GM23338 (cell line): ENCODE results near the gene MSL3B.

Source experiments
- ATAC-seq: fragments of 200-7000 bp; cut with Tn5 transposase; 3 replicates; pipeline ENCODE4 v1.9.1; 2020
- DNase-seq: peaks from one replicate; pipeline ENCODE4 v3.0.0-alpha.2; 2015; ENCODE audit warnings: low spot score
- H2AFZ ChIP-seq: fragments of 200-600 bp; sonication (generic); 2 replicates; pipeline ENCODE4 v1.8.0; 2016; ENCODE audit warnings: antibody characterized with exemption, mild to moderate bottlenecking, moderate library complexity
- H3F3A ChIP-seq: fragments of 200-600 bp; sonication (generic); replicated peaks from 2 replicates; pipeline ENCODE4 v1.8.0; 2017; ENCODE audit warnings: antibody characterized with exemption, mixed run types, low read depth
- H3K27ac ChIP-seq: fragments of 200-600 bp; sonication (generic); 2 replicates; pipeline ENCODE4 v1.6.1; 2016; ENCODE audit warnings: low read depth
- H3K27me3 ChIP-seq: fragments of 200-600 bp; sonication (generic); 2 replicates; pipeline ENCODE4 v1.8.0; 2016; ENCODE audit warnings: mild to moderate bottlenecking, mixed run types, moderate library complexity; ENCODE audit not compliant: insufficient read depth
- H3K36me3 ChIP-seq: fragments of 200-600 bp; sonication (generic); 2 replicates; pipeline ENCODE4 v1.8.0; 2016; ENCODE audit warnings: mild to moderate bottlenecking; ENCODE audit not compliant: insufficient read depth
- H3K4me1 ChIP-seq: fragments of 200-600 bp; sonication (generic); 2 replicates; pipeline ENCODE4 v1.8.0; 2016; ENCODE audit warnings: mild to moderate bottlenecking, moderate library complexity; ENCODE audit not compliant: insufficient read depth
- H3K4me2 ChIP-seq: fragments of 200-600 bp; sonication (generic); 2 replicates; pipeline ENCODE4 v1.7.1; 2017; ENCODE audit warnings: mixed run types
- H3K4me3 ChIP-seq: fragments of 200-600 bp; sonication (generic); 2 replicates; pipeline ENCODE4 v1.6.1; 2016; ENCODE audit warnings: mixed run types
- H3K79me2 ChIP-seq: fragments of 200-600 bp; sonication (generic); replicated peaks from 2 replicates; pipeline ENCODE4 v1.8.0; 2017; ENCODE audit warnings: mild to moderate bottlenecking; ENCODE audit not compliant: insufficient read depth
- H3K9me2 ChIP-seq: fragments of 200-600 bp; sonication (generic); 2 replicates; pipeline ENCODE4 v1.8.0; 2017; ENCODE audit not compliant: insufficient read depth
- H4K20me1 ChIP-seq: fragments of 200-600 bp; sonication (generic); replicated peaks from 2 replicates; pipeline ENCODE4 v1.8.0; 2017; ENCODE audit warnings: mild to moderate bottlenecking; ENCODE audit not compliant: insufficient read depth
- H3K27ac Mint-ChIP-seq: 2 replicates; pipeline ENCODE4 v1.8.0; 2020; ENCODE audit warnings: inconsistent platforms, mild to moderate bottlenecking, moderate library complexity, mixed read lengths
- H3K27me3 Mint-ChIP-seq: 3 replicates; pipeline ENCODE4 v1.8.0; 2022; ENCODE audit warnings: low read depth, mild to moderate bottlenecking, moderate library complexity, mixed read lengths, inconsistent platforms; ENCODE audit not compliant: insufficient read depth, poor library complexity
- H3K36me3 Mint-ChIP-seq: 3 replicates; pipeline ENCODE4 v1.8.0; 2021; ENCODE audit warnings: low read depth, mild to moderate bottlenecking, inconsistent platforms, moderate library complexity, mixed read lengths
- H3K4me1 Mint-ChIP-seq: 3 replicates; pipeline ENCODE4 v1.8.0; 2020; ENCODE audit warnings: mild to moderate bottlenecking, inconsistent platforms, mixed read lengths
- H3K4me3 Mint-ChIP-seq: 3 replicates; pipeline ENCODE4 v1.8.0; 2021; ENCODE audit warnings: moderate library complexity, mild to moderate bottlenecking, inconsistent platforms, mixed read lengths
- H3K9me3 Mint-ChIP-seq: 3 replicates; pipeline ENCODE4 v1.8.0; 2020; ENCODE audit warnings: moderate library complexity, mild to moderate bottlenecking, inconsistent platforms, mixed read lengths
- CREB1 ChIP-seq: fragments of 250-450 bp; sonication (Bioruptor Pico); IDR thresholded peaks from 2 replicates; pipeline ENCODE4 v1.5.0; 2020; ENCODE audit warnings: low read depth, mild to moderate bottlenecking, moderate library complexity
- EZH2 ChIP-seq: fragments of 200-600 bp; sonication (generic); IDR thresholded peaks from one replicate; pipeline ENCODE4 v1.8.0; 2017; ENCODE audit warnings: antibody characterized with exemption, mild to moderate bottlenecking, low read depth; ENCODE audit not compliant: unreplicated experiment
- JUNB ChIP-seq: IDR thresholded peaks from one replicate; pipeline ENCODE4 v1.6.1; 2016; ENCODE audit warnings: antibody characterized with exemption; ENCODE audit not compliant: unreplicated experiment
- ZNF114 ChIP-seq: fragments of 250-450 bp; sonication (Bioruptor Pico); IDR thresholded peaks from 2 replicates; pipeline ENCODE4 v1.5.0; 2020; ENCODE audit warnings: mild to moderate bottlenecking, moderate library complexity
- ZNF331 ChIP-seq: fragments of 250-450 bp; sonication (Bioruptor Pico); IDR thresholded peaks from 2 replicates; pipeline ENCODE4 v1.5.0; 2020; ENCODE audit warnings: low read depth, mild to moderate bottlenecking, moderate library complexity
- TF ChIP-seq, protein P1 (sequence below), 2 experiments: fragments of 200-600 bp in 1 of 2; sonication (generic) in 1 of 2; conservative IDR thresholded peaks; 2 replicates each; pipeline versions ENCODE4 v1.5.1 to v1.6.1; 2016 to 2017; ENCODE audit warnings: antibody characterized with exemption in 2 of 2, low read depth in 2 of 2, mild to moderate bottlenecking in 2 of 2, moderate library complexity in 1 of 2
- TF ChIP-seq, protein P2 (sequence below): IDR thresholded peaks from 2 replicates; pipeline ENCODE4 v1.6.1; 2016; ENCODE audit warnings: antibody characterized with exemption

The MSL3B gene

DNA sequence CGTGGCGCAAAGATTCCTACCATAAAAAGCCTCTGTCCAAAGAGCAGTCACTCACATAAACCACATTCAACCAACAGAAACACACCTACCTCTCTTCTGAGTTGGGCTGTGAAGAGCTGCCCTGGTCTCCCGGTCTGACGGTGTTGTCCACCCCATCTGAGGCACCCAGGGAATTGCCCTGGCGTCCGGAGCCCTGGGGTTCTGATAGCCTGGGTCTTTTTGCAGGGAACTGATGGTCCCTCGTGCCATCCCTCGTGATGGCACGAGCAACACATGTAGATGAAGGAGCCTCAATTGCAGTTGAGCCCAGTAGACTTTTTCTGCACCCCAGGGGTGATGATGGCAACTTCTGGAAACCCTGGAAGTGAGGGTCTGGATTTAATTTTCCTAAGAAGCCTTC, 27.7 kb downstream of the MSL3B start:
- TF ChIP-seq ZNF114 (CRISPR knock-in tag) = no peak
- TF ChIP-seq EZH2 = no peak
- TF ChIP-seq, protein P1, sequence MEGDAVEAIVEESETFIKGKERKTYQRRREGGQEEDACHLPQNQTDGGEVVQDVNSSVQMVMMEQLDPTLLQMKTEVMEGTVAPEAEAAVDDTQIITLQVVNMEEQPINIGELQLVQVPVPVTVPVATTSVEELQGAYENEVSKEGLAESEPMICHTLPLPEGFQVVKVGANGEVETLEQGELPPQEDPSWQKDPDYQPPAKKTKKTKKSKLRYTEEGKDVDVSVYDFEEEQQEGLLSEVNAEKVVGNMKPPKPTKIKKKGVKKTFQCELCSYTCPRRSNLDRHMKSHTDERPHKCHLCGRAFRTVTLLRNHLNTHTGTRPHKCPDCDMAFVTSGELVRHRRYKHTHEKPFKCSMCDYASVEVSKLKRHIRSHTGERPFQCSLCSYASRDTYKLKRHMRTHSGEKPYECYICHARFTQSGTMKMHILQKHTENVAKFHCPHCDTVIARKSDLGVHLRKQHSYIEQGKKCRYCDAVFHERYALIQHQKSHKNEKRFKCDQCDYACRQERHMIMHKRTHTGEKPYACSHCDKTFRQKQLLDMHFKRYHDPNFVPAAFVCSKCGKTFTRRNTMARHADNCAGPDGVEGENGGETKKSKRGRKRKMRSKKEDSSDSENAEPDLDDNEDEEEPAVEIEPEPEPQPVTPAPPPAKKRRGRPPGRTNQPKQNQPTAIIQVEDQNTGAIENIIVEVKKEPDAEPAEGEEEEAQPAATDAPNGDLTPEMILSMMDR (conservative IDR thresholded peaks at IDR 0.05; ENCODE audit: low read depth in 2 of 2) = no peak
- no peak for TF ChIP-seq JUNB
- TF ChIP-seq, protein P2, sequence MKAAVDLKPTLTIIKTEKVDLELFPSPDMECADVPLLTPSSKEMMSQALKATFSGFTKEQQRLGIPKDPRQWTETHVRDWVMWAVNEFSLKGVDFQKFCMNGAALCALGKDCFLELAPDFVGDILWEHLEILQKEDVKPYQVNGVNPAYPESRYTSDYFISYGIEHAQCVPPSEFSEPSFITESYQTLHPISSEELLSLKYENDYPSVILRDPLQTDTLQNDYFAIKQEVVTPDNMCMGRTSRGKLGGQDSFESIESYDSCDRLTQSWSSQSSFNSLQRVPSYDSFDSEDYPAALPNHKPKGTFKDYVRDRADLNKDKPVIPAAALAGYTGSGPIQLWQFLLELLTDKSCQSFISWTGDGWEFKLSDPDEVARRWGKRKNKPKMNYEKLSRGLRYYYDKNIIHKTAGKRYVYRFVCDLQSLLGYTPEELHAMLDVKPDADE = no peak
- H3K9me2 ChIP-seq = no peaks in the 10 kb centered on the region

DNA sequence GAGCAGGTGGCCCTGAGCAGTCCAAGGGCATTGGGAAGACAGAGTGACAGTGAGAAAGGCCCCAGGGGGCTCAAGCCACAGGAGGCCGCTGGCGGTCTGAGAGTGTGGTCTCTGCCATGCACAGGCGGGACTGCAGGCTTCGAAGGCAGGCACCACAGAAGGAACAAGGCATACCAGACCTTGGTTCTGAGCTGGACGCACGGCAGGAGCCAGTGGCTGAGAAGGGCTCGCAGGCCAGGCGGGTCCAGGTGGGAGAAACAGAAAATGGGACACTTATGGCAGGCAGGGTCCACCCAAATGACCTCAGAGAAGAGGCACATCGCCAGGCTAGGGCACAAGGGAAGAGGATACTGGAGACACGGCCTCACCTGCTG, 28.8 kb downstream of the MSL3B start:
- H3K4me1 Mint-ChIP-seq = peaks cover 15% of the 10 kb centered on the region
- no peak for TF ChIP-seq EZH2
- no peak for TF ChIP-seq ZNF114 (CRISPR knock-in tag)
- Histone ChIP-seq H3K9me2 (no peaks in the 10 kb centered on the region), H3K79me2 (peaks cover 82% of the 10 kb centered on the region), H3K4me2 (no peak overlapping the region), H3K36me3 (peaks cover 82% of the 10 kb centered on the region), H2AFZ (no peak overlapping the region), H3K4me3 (no peak overlapping the region), H3F3A (0 out of 2 replicates have a peak, but pooled peaks cover 7% of the 10 kb centered on the region), H3K27me3 (no peaks in the 10 kb centered on the region), H3K27ac (no peak overlapping the region), H3K4me1 (no peaks in the 10 kb centered on the region), H4K20me1 (peaks cover 66% of the 10 kb centered on the region)
- no peak for ATAC-seq
- no peaks in the 10 kb centered on the region for H3K9me3 Mint-ChIP-seq
- no peak overlapping the region for H3K27ac Mint-ChIP-seq
- no peak overlapping the region for H3K4me3 Mint-ChIP-seq
- peaks cover 8% of the 10 kb centered on the region for H3K27me3 Mint-ChIP-seq
- H3K36me3 Mint-ChIP-seq = peaks cover 100% of the 10 kb centered on the region
- no peak for DNase-seq

More for the DNA sequence above, 27.7 kb downstream of the MSL3B start:
- Mint-ChIP-seq H3K4me1 (peaks cover 15% of the 10 kb centered on the region), H3K27me3 (peaks cover 9% of the 10 kb centered on the region), H3K27ac (no peak overlapping the region), H3K4me3 (no peak overlapping the region), H3K9me3 (no peaks in the 10 kb centered on the region), H3K36me3 (peaks cover 100% of the 10 kb centered on the region)
- H4K20me1 ChIP-seq = peaks cover 70% of the 10 kb centered on the region
- no peak overlapping the region for H3K4me3 ChIP-seq
- no peaks in the 10 kb centered on the region for H3K4me1 ChIP-seq
- ATAC-seq = no peak
- H2AFZ ChIP-seq = no peak overlapping the region
- no peaks in the 10 kb centered on the region for H3K27me3 ChIP-seq
- H3F3A ChIP-seq = 0 out of 2 replicates have a peak, but pooled peaks cover 7% of the 10 kb centered on the region
- DNase-seq = no peak
- peaks cover 92% of the 10 kb centered on the region for H3K79me2 ChIP-seq
- no peak overlapping the region for H3K4me2 ChIP-seq
- H3K36me3 ChIP-seq = peaks cover 84% of the 10 kb centered on the region
- no peak overlapping the region for H3K27ac ChIP-seq

DNA sequence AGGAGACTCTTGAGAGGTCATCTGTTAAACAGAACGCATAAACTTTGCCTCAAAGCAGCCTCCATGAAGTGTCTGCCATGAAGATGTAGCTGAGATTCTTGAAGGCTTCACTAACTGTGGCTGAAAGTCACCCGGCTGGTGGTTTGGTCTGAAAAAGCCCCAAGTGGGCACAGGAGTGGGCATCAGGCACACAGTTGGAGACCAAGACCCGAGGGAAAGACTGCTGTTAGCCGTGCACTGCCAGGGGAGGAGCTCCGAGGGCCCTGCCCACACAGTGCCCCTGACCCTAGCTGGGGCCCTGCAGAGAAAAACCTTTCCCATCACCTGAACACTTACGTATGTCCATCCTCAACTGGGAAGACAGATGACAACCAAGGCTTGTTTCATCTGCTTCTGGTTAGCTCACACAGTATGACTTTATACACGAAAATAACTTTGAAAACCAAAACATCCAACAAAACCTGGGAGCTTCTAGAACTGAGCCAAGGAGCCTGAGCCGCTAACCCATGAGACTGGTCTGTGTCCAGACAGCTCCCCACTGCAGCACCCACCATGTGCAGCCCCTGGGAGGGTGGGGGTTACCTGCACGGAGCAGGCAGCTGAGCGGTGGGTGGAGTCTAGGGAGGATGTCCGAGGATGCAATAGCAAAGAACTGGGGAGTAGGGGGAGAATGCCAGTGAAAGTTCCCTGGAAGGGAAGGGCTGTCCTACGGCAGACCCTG, 29.3 kb downstream of the MSL3B start:
- Histone ChIP-seq H3K27me3 (no peaks in the 10 kb centered on the region), H4K20me1 (peaks cover 66% of the 10 kb centered on the region), H3K79me2 (peaks cover 79% of the 10 kb centered on the region), H3K4me1 (no peaks in the 10 kb centered on the region), H3K9me2 (no peaks in the 10 kb centered on the region), H3F3A (0 out of 2 replicates have a peak, but pooled peaks cover 7% of the 10 kb centered on the region), H3K4me2 (no peak overlapping the region), H3K36me3 (peaks cover 77% of the 10 kb centered on the region), H2AFZ (no peak overlapping the region), H3K27ac (no peak overlapping the region), H3K4me3 (no peak overlapping the region)
- Mint-ChIP-seq H3K4me3 (no peak overlapping the region), H3K9me3 (no peaks in the 10 kb centered on the region), H3K4me1 (peaks cover 15% of the 10 kb centered on the region), H3K27me3 (peaks cover 8% of the 10 kb centered on the region), H3K36me3 (peaks cover 99% of the 10 kb centered on the region), H3K27ac (peak overlapping the region; percentile 53; the same call in 1 of the 2 replicates)
- no peak for DNase-seq
- no peak for TF ChIP-seq CREB1 (CRISPR knock-in tag)
- TF ChIP-seq ZNF114 (CRISPR knock-in tag) = no peak
- no peak for TF ChIP-seq JUNB
- no peak for TF ChIP-seq ZNF331 (CRISPR knock-in tag)
- ATAC-seq = no peak
